HepG2 (cell line): ENCODE measurements around the gene HOXA9. TPM values are rescaled to one million over a fixed set of nuclear protein-coding genes. Genes with fewer than 3 reads are reported as not detected.

ENCODE experiments used
- ASH2L ChIP-seq: fragments of 300-600, 200-600 bp; sonication (generic); IDR thresholded peaks from 2 replicates; pipeline ENCODE4 v1.7.0; 2017; ENCODE audit warnings: low read depth, mild to moderate bottlenecking, moderate library complexity, mixed read lengths, low read length; ENCODE audit not compliant: insufficient read length
- ATF3 ChIP-seq: sonication (generic); formaldehyde crosslinking; IDR thresholded peaks from 2 replicates; pipeline ENCODE4 v1.4.0; 2020; ENCODE audit warnings: missing genetic modification reagents
- CREM ChIP-seq, 2 experiments: sonication (generic) in 1 of 2; formaldehyde crosslinking in 1 of 2; IDR thresholded peaks; 2 replicates each; pipeline versions ENCODE4 v1.4.0 to v1.6.1; 2016 to 2020; ENCODE audit warnings: antibody characterized with exemption in 1 of 2, mild to moderate bottlenecking in 1 of 2, missing genetic modification reagents in 1 of 2
- GATAD2A ChIP-seq: IDR thresholded peaks from 2 replicates; pipeline ENCODE4 v1.6.1; 2016
- GLMP ChIP-seq: sonication (generic); formaldehyde crosslinking; IDR thresholded peaks from 2 replicates; pipeline ENCODE4 v1.9.0; 2021; ENCODE audit warnings: missing genetic modification reagents, mild to moderate bottlenecking, borderline replicate concordance
- NFYB ChIP-seq: sonication (generic); formaldehyde crosslinking; IDR thresholded peaks from 2 replicates; pipeline ENCODE4 v1.4.0; 2020; ENCODE audit warnings: missing genetic modification reagents
- NR2F1 ChIP-seq, 2 experiments: fragments of 450-650 bp in 1 of 2; formaldehyde crosslinking in 1 of 2; IDR thresholded peaks; 2 replicates each; pipeline versions ENCODE4 v1.5.0 to v1.6.1; 2016 to 2020; ENCODE audit warnings: mild to moderate bottlenecking in 1 of 2, missing compliant biosample characterization in 1 of 2, missing genetic modification reagents in 1 of 2, moderate library complexity in 1 of 2
- PBX3 ChIP-seq: sonication (generic); formaldehyde crosslinking; IDR thresholded peaks from 2 replicates; pipeline ENCODE4 v1.8.1; 2023; ENCODE audit warnings: missing genetic modification reagents, inconsistent platforms, borderline replicate concordance
- POGZ ChIP-seq: sonication (generic); formaldehyde crosslinking; IDR thresholded peaks from 2 replicates; pipeline ENCODE4 v1.4.0; 2020; ENCODE audit warnings: mild to moderate bottlenecking, missing genetic modification reagents
- RARG ChIP-seq: sonication (generic); formaldehyde crosslinking; IDR thresholded peaks from 2 replicates; pipeline ENCODE4 v1.4.0; 2020; ENCODE audit warnings: low read depth, mild to moderate bottlenecking, missing genetic modification reagents
- RXRB ChIP-seq: IDR thresholded peaks from 2 replicates; pipeline ENCODE4 v1.6.1; 2016; ENCODE audit warnings: borderline replicate concordance, missing genetic modification reagents, missing compliant biosample characterization
- SMC3 ChIP-seq: IDR thresholded peaks from 2 replicates; pipeline ENCODE4 v1.6.1; 2011; ENCODE audit warnings: low read length, improper control_type of control experiment
- TAF15 ChIP-seq: fragments of 200-400 bp; formaldehyde crosslinking; IDR thresholded peaks from one replicate; pipeline ENCODE4 v1.6.1; 2018; ENCODE audit warnings: mild to moderate bottlenecking, low read depth, low read length; ENCODE audit not compliant: poor library complexity, severe bottlenecking
- TFDP2 ChIP-seq: sonication (generic); formaldehyde crosslinking; IDR thresholded peaks from 2 replicates; pipeline ENCODE4 v1.4.0; 2020; ENCODE audit warnings: missing genetic modification reagents
- TIGD3 ChIP-seq: sonication (generic); formaldehyde crosslinking; IDR thresholded peaks from 2 replicates; pipeline ENCODE4 v1.5.1; 2020; ENCODE audit warnings: mild to moderate bottlenecking, missing genetic modification reagents, borderline replicate concordance
- U2AF1 ChIP-seq: fragments of 200-400 bp; formaldehyde crosslinking; optimal IDR thresholded peaks from 2 replicates; pipeline ENCODE3; 2017; ENCODE audit warnings: mild to moderate bottlenecking, low read depth, low read length
- YEATS2 ChIP-seq: sonication (generic); formaldehyde crosslinking; IDR thresholded peaks from 2 replicates; pipeline ENCODE4 v1.4.0; 2020; ENCODE audit warnings: missing genetic modification reagents, borderline replicate concordance
- ZNF33B ChIP-seq: sonication (generic); formaldehyde crosslinking; IDR thresholded peaks from 2 replicates; pipeline ENCODE4 v1.5.1; 2020; ENCODE audit warnings: mild to moderate bottlenecking, missing genetic modification reagents
- ZNF614 ChIP-seq: IDR thresholded peaks from 2 replicates; pipeline ENCODE4 v1.6.1; 2018; ENCODE audit warnings: missing biosample characterization, missing genetic modification reagents, inconsistent platforms, borderline replicate concordance
- ZSCAN12 ChIP-seq: sonication (generic); formaldehyde crosslinking; IDR thresholded peaks from 2 replicates; pipeline ENCODE4 v1.9.0; 2021; ENCODE audit warnings: mild to moderate bottlenecking, missing genetic modification reagents
- ZSCAN20 ChIP-seq: sonication (generic); formaldehyde crosslinking; IDR thresholded peaks from 2 replicates; pipeline ENCODE4 v1.4.0; 2020; ENCODE audit warnings: missing genetic modification reagents, mild to moderate bottlenecking, borderline replicate concordance
- polyA plus RNA-seq, 8 experiments: library from polyadenylated mRNA; depleted of rRNA in 3 of 8; stranded (reverse) in 7 of 8; unstranded in 1 of 8; fragments of >200 nt; fragmentation: Illumina TruSeq in 4 of 8; extraction: Trizol in 4 of 8; gene quantifications; 2 replicates each; pipeline versions ENCODE4 v1.2.1 to v1.2.3, GENCODE V29; 2011 to 2016; ENCODE audit warnings: low read depth in 4 of 8, missing spikeins in 1 of 8, mixed read lengths in 1 of 8; ENCODE audit not compliant: insufficient read depth in 1 of 8
- total RNA-seq, 5 experiments: library from RNA; depleted of rRNA; stranded (reverse); fragments of >200 nt; fragmentation: Illumina TruSeq; extraction: Trizol; gene quantifications; 2 replicates each; pipeline ENCODE4 v1.2.3, GENCODE V29; 2016; ENCODE audit warnings: low read depth in 1 of 5

Gene HOXA9
- total and polyA plus RNA-seq, 2 of the 13 experiments (the other 11 are each of a cell fraction or from before 2014, with no cell fraction given): not detected

GRCh38 chr7:27133409-27134231 lies 31.7 kb downstream of the HOXA9 start (continued):
- peak; percentile 62; the same call in 1 of the 2 replicates for TF ChIP-seq CREM (IDR thresholded peaks at IDR 0.05)
- no peak for TF ChIP-seq CREM (CRISPR knock-in tag; IDR thresholded peaks at IDR 0.05)
- no peak for TF ChIP-seq NFYB (CRISPR knock-in tag)
- no peak for TF ChIP-seq ATF3 (CRISPR knock-in tag)
- TF ChIP-seq RARG (CRISPR knock-in tag): no peak
- TF ChIP-seq YEATS2 (CRISPR knock-in tag): peak; percentile 50; the same call in 1 of the 2 replicates
- TF ChIP-seq TIGD3: no peak
- no peak for TF ChIP-seq ZSCAN12 (CRISPR knock-in tag)
- TF ChIP-seq SMC3: peak; percentile 14; the same call in 1 of the 2 replicates
- TF ChIP-seq ZSCAN20 (CRISPR knock-in tag): no peak
- no peak for TF ChIP-seq TFDP2
- 0 out of 2 replicates have a peak, but pooled peaks have one; percentile 29 for TF ChIP-seq POGZ (CRISPR knock-in tag)
- peak; percentile 80 for TF ChIP-seq GATAD2A
- no peak for TF ChIP-seq ZNF33B (CRISPR knock-in tag)
- TF ChIP-seq PBX3 (CRISPR knock-in tag): no peak
- TF ChIP-seq U2AF1: no peak
- TF ChIP-seq ASH2L: peak; percentile 72
- TF ChIP-seq NR2F1 (CRISPR knock-in tag; IDR thresholded peaks at IDR 0.05): peak; percentile 57 to 67
- TF ChIP-seq ZNF614: peak; percentile 39; the same call in 1 of the 2 replicates
- TF ChIP-seq TAF15: no peak
- TF ChIP-seq RXRB (CRISPR knock-in tag): peak; percentile 92
- TF ChIP-seq GLMP (CRISPR knock-in tag): no peak
